Stimulated activated naive CD8-positive, alpha-beta T cell treated with anti-CD3 and anti-CD28 coated beads, Interleukin-15, amount 100 ng/mL, for 72 hours (primary cell): Measurements from ENCODE around the gene GRAP2.
"Not testable (repeated sequence)": the region's sequence is repeated elsewhere in the genome, so short reads cannot be mapped to it uniquely, and the experiment has no call there.

ENCODE experiments used
- ATAC-seq: fragments of 150-1000 bp; cut with Tn5 transposase; 2 replicates; pipeline ENCODE4 v1.10.0; 2021; ENCODE audit warnings: mild to moderate bottlenecking, moderate library complexity
- DNase-seq, 2 donors: peaks; one replicate each; pipeline ENCODE4 v3.0.0; 2021 to 2022
- H3K27ac Mint-ChIP-seq, 2 donors: one replicate each; pipeline ENCODE4 v1.8.0; 2022; ENCODE audit warnings: mild to moderate bottlenecking in 2 of 2, mixed read lengths in 2 of 2, moderate library complexity in 2 of 2
- H3K27me3 Mint-ChIP-seq: one replicate; pipeline ENCODE4 v1.8.0; 2022; ENCODE audit warnings: mixed read lengths
- H3K4me1 Mint-ChIP-seq: one replicate; pipeline ENCODE4 v1.8.0; 2022; ENCODE audit warnings: mild to moderate bottlenecking, mixed read lengths
- H3K4me3 Mint-ChIP-seq, 2 donors: one replicate each; pipeline ENCODE4 v1.8.0; 2022; ENCODE audit warnings: mild to moderate bottlenecking in 2 of 2, mixed read lengths in 2 of 2, moderate library complexity in 1 of 2
- H3K9me3 Mint-ChIP-seq, 2 donors: one replicate each; pipeline ENCODE4 v1.8.0; 2022; ENCODE audit warnings: mixed read lengths in 2 of 2

The GRAP2 gene

DNA sequence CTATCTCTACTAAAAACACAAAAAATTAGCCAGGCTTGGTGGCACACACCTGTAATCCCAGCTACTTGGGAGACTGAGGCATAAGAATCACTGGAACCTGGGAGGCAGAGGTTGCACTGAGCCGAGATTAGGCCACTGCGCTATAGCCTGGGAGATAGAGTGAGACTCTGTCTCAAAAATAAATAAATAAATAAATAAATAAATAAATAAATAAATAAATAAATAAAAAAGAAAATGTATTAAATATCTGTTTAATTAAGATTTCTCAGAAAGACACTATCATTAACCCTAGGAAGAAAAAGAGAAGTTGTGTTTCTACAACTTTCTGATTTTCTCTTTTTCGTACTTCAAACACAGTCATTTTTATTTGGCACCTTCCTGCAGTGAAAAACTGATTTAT lies 11.0 kb upstream of the GRAP2 start:
- not testable (repeated sequence) for H3K9me3 Mint-ChIP-seq, DNase-seq, H3K27me3 Mint-ChIP-seq, H3K27ac Mint-ChIP-seq, H3K4me1 Mint-ChIP-seq, H3K4me3 Mint-ChIP-seq, ATAC-seq

DNA sequence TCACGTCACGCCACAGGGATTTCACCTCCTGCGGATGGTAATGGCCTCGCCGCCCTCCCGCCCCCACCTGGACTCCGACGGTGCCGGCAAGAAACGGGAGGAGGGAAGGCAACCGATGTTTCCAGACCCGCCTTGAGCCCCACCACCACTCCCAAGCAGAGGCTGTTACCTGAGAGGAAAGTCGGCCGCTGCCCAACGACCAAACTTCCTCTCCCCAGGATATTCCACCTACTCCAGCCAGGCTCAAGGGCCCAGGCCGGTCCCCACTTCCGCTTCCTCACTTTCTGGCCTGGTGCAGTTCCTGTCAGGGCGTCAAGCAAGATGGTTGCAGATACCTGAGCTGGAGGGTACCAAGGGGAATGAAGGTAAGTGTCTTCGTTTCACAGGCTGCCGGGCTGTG lies 7.4 kb upstream of the GRAP2 start, which contains the start of gene ENTHD1:
Gene ENTHD1 (minus strand): TSS at position 235 of the 400 bp plus-strand sequence. CDS start 6,012 bp downstream, outside the sequence.
- no peak within 1 kb of the TSS for H3K27ac Mint-ChIP-seq
- H3K4me1 Mint-ChIP-seq, result peaks cover 8% of the 10 kb centered on the region
- DNase-seq (no peak), ATAC-seq (no peak)
- H3K4me3 Mint-ChIP-seq, result no peak within 1 kb of the TSS
- no peaks in the 10 kb centered on the region for H3K27me3 Mint-ChIP-seq
- H3K9me3 Mint-ChIP-seq, result no peaks in the 10 kb centered on the region

GRCh38 chr22:39894554-39895092 lies 6.3 kb upstream of the GRAP2 start:
- no peaks in the 10 kb centered on the region for H3K9me3 Mint-ChIP-seq
- no peak for DNase-seq
- H3K4me1 Mint-ChIP-seq, result peaks cover 16% of the 10 kb centered on the region
- H3K27ac Mint-ChIP-seq, result no peak overlapping the region
- H3K4me3 Mint-ChIP-seq, result no peak overlapping the region
- H3K27me3 Mint-ChIP-seq, result no peaks in the 10 kb centered on the region
- no peak for ATAC-seq

DNA sequence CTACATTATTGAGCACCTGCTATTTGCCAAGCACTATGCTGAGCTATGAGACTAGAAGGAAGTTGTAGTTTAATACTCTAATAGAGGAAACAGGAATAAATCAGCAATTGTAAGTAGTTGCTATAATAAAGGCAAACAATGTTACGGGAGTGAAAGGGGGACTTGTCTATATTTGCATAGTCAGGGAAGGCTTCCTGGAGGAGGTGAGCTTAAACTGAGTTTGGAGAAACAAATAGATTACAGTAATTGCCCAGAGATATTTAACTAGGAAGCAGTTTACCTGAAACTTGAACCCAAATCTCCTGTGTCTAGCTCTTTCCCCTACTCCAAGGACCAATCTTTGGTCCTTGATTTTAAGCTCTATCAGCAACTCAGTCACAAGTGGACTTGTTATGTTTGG lies 5.2 kb upstream of the GRAP2 start:
- Mint-ChIP-seq H3K4me3 (no peak overlapping the region), H3K4me1 (peaks cover 21% of the 10 kb centered on the region), H3K27ac (no peak overlapping the region), H3K27me3 (no peaks in the 10 kb centered on the region), H3K9me3 (no peaks in the 10 kb centered on the region)
- ATAC-seq, result no peak
- DNase-seq, result no peak

DNA sequence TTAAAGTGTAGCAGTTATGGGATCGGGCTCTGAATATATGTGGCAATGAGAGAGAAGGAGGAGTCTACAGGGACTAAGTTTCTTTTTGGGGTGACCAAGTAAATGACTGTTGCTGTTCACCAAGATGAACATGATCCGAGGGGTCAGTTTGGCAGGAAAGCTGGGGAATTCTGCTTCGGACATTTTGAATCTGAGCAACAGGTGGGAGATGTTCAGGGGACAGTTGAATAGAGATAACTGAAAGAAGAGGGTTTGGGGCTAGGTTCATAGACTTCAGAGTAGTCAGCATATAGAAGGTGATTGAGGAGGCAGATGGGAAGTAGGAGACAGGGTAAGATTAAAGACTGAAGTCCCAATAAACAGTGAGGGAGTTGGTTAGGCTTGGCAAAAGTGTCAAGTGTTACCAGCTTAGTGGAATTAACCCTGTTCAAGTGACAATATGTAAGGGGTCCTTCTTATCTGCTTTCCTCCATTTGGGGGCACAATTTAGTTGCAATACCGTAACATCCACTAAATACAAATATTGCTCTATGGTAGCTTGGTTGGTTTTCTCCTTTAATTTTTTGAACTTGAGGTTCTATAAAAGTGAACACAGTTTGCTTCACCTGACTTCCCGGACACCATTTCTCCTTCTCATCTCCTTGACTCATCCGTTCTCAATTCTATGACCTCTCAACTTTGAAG lies 4.4 kb upstream of the GRAP2 start:
- Mint-ChIP-seq H3K4me1 (peaks cover 21% of the 10 kb centered on the region), H3K27ac (no peak overlapping the region), H3K4me3 (no peak overlapping the region), H3K27me3 (no peaks in the 10 kb centered on the region), H3K9me3 (no peaks in the 10 kb centered on the region)
- DNase-seq (no peak), ATAC-seq (no peak)

- no peak overlapping the region for H3K27ac Mint-ChIP-seq
- no peak for DNase-seq
- no peaks in the 10 kb centered on the region for H3K9me3 Mint-ChIP-seq
- ATAC-seq, result no peak
- H3K4me3 Mint-ChIP-seq, result no peak overlapping the region
- H3K4me1 Mint-ChIP-seq, result peaks cover 13% of the 10 kb centered on the region
- no peaks in the 10 kb centered on the region for H3K27me3 Mint-ChIP-seq
Observed at GRCh38 chr22:39897841-39898240, 3.0 kb upstream of the GRAP2 start.

DNA sequence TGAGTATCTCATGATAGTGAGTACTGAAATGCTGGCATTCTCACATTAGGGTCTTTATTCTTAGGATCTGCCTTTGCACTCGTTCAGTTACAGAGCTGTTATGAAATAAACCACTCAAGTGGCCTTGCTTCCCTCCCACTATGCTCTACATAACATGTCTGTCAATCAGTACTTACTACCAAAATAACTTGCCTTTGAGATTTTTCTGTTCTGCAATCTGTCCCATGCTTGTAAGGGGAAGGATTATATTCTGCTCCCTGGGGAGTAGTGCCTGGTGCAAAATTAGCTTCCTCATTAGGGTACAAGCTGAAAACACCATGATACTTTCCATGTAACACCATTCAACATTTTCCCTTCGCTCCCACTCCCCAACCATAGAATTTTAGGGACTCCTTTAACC lies 1.9 kb upstream of the GRAP2 start:
- ATAC-seq, result no peak
- no peaks in the 10 kb centered on the region for H3K9me3 Mint-ChIP-seq
- no peak for DNase-seq
- H3K27me3 Mint-ChIP-seq, result no peaks in the 10 kb centered on the region
- peaks cover 13% of the 10 kb centered on the region for H3K4me1 Mint-ChIP-seq
- peak overlapping the region; percentile 14 to 63 for H3K4me3 Mint-ChIP-seq
- H3K27ac Mint-ChIP-seq, result peak overlapping the region in 1 of 2 donors; percentile 94

GRCh38 chr22:39901565-39902146 lies 772 bp downstream of the GRAP2 start:
- Mint-ChIP-seq H3K27ac (peak overlapping the region; percentile 64 to 100), H3K9me3 (no peaks in the 10 kb centered on the region), H3K4me3 (peak overlapping the region; percentile 83 to 99), H3K27me3 (no peaks in the 10 kb centered on the region), H3K4me1 (peaks cover 21% of the 10 kb centered on the region)
- DNase-seq (no peak), ATAC-seq (no peak)

DNA sequence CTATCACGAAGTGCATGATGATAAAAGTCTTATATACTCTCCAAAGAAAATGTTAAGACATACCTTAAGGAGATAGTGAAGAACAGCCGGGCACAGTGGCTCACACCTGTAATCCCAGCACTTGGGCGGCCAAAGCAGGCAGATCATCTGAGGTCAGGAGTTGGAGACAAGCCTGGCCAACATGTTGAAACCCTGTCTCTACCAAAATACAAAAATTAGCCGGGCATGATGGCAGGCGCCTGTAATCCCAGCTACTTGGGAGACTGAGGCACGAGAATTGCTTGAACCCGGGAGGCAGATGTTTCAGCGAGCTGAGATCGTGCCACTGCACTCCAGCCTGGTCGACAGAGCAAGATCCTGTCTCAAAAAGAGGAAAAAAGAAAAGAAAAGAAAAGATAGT lies 3.1 kb downstream of the GRAP2 start:
- DNase-seq, ATAC-seq, H3K9me3 Mint-ChIP-seq, H3K27me3 Mint-ChIP-seq: not testable (repeated sequence)
- Mint-ChIP-seq H3K27ac (peak overlapping the region; percentile 89 to 95), H3K4me1 (peaks cover 34% of the 10 kb centered on the region), H3K4me3 (peak overlapping the region; percentile 89 to 99)

DNA sequence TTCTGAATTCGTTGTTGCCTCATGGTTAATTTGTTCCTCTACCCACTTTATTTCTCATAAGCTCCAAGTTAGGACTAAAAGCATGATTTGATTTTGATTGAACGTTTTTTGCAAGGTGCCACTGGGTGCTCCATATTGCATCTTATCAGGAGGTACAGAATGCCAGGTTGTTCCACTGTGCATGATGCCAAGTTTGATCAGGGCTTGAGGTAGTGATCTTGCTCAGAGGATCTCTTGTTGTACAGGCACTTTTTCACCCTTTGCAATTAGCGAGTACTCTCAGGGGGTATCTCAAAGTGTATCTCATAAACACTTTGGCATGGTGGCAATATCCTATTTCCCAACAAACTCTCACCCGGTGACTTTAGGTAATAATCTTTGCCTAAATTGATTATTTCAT lies 4.0 kb downstream of the GRAP2 start:
- Mint-ChIP-seq H3K27ac (peak overlapping the region; percentile 95 to 96), H3K4me1 (peaks cover 39% of the 10 kb centered on the region), H3K27me3 (no peaks in the 10 kb centered on the region), H3K4me3 (peak overlapping the region; percentile 89 to 99), H3K9me3 (peaks cover 0 to 2% of the 10 kb centered on the region in 2 donors)
- DNase-seq (no peak), ATAC-seq (no peak)

GRCh38 chr22:39905687-39906086 lies 4.8 kb downstream of the GRAP2 start:
- H3K4me3 Mint-ChIP-seq, result peak overlapping the region; percentile 89 to 99
- ATAC-seq, result no peak

DNA sequence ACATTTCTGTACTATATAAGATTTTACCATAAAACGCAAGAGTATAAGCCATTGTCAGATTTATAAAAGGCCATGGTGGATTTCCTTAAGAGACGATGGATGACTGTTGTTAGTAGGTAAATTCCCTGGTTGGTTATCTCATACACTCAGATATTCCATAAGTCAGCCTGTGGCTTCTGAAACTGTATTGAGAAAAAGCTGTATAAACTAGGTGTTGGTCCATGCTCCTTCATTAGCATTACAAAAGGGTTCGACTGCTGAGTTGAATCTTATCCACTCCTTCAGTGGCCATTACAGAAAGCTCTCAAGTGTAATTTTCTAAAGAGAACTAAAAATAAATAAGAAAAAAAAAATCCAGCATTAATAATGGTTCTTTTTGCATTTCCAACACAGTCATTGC lies 5.3 kb downstream of the GRAP2 start:
- Mint-ChIP-seq H3K27ac (peak overlapping the region; percentile 96 to 97), H3K9me3 (peaks cover 0 to 7% of the 10 kb centered on the region in 2 donors), H3K4me1 (peaks cover 47% of the 10 kb centered on the region), H3K4me3 (peak overlapping the region; percentile 89 to 99), H3K27me3 (no peaks in the 10 kb centered on the region)
- peak; percentile 43 for ATAC-seq
- DNase-seq, result no peak

More at GRCh38 chr22:39905687-39906086, 4.8 kb downstream of the GRAP2 start:
- Mint-ChIP-seq H3K27ac (peak overlapping the region; percentile 96 to 97), H3K9me3 (peaks cover 0 to 7% of the 10 kb centered on the region in 2 donors), H3K4me1 (peaks cover 42% of the 10 kb centered on the region), H3K27me3 (no peaks in the 10 kb centered on the region)
- DNase-seq, result no peak

DNA sequence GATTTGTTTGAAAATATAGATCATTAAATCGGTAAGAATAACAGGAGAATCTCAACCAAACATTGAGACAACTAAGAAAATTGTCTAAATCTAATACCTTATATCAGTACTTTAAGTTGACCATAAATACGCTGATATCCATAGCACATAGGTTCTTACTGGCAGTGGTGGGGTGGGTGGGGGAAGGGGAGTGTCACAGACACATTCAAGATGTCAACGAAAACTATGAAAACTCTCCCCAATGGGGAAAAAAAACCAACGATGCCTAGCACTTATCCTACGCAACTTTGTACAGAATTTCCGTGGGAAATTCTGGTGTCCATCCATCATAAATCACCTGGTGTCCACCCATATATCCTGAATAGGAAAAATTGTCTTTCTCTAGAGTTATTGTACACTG lies 6.2 kb downstream of the GRAP2 start:
- Mint-ChIP-seq H3K27ac (peak overlapping the region; percentile 97 to 99), H3K4me1 (peaks cover 55% of the 10 kb centered on the region), H3K27me3 (no peaks in the 10 kb centered on the region), H3K9me3 (peaks cover 0 to 7% of the 10 kb centered on the region in 2 donors), H3K4me3 (peak overlapping the region; percentile 89 to 99)
- ATAC-seq, result no peak
- DNase-seq, result no peak

GRCh38 chr22:39907605-39908097 lies 6.8 kb downstream of the GRAP2 start:
- ATAC-seq (no peak), DNase-seq (no peak)
- Mint-ChIP-seq H3K27me3 (no peaks in the 10 kb centered on the region), H3K9me3 (peaks cover 0 to 7% of the 10 kb centered on the region in 2 donors), H3K4me3 (peak overlapping the region; percentile 89 to 99), H3K4me1 (peaks cover 62% of the 10 kb centered on the region), H3K27ac (peak overlapping the region; percentile 97 to 99)

GRCh38 chr22:39908136-39908535 lies 7.3 kb downstream of the GRAP2 start:
- Mint-ChIP-seq H3K4me3 (peak overlapping the region; percentile 89 to 99), H3K4me1 (peaks cover 66% of the 10 kb centered on the region), H3K9me3 (peaks cover 0 to 7% of the 10 kb centered on the region in 2 donors), H3K27me3 (no peaks in the 10 kb centered on the region), H3K27ac (peak overlapping the region; percentile 97 to 99)
- DNase-seq (no peak), ATAC-seq (no peak)

DNA sequence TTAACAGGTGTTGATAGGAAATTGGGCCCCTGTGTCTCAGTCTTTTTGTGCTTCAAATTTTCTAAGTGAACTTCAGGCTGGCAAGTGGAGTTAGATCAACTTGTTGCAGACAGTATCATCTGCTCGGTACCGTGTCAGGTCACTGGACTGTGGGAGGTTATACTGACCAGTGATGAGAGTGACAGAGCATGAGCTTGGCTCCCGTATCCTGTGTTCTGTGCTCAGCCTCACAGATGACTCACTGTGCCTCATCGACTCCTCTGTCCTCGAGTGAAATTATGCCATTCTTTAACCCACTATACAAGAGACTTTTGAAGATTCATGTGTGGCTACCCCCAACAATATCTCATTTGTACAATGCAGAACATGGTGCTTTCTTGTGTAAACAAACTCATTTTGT lies 7.9 kb downstream of the GRAP2 start:
- ATAC-seq, result peak; percentile 54
- Mint-ChIP-seq H3K27ac (peak overlapping the region; percentile 97 to 99), H3K27me3 (no peaks in the 10 kb centered on the region), H3K4me3 (peak overlapping the region; percentile 89 to 99), H3K9me3 (peaks cover 0 to 7% of the 10 kb centered on the region in 2 donors), H3K4me1 (peaks cover 72% of the 10 kb centered on the region)
- DNase-seq, result peak in 1 of 2 donors; percentile 42
